ENCODE measurements around the gene SNRPA1. TPM values are rescaled to one million over a fixed set of nuclear protein-coding genes. Genes with fewer than 3 reads are reported as not detected.

The SNRPA1 gene
- total and polyA plus RNA-seq, 2 experiments from 2014 or later = 36.6 to 131 TPM

DNA sequence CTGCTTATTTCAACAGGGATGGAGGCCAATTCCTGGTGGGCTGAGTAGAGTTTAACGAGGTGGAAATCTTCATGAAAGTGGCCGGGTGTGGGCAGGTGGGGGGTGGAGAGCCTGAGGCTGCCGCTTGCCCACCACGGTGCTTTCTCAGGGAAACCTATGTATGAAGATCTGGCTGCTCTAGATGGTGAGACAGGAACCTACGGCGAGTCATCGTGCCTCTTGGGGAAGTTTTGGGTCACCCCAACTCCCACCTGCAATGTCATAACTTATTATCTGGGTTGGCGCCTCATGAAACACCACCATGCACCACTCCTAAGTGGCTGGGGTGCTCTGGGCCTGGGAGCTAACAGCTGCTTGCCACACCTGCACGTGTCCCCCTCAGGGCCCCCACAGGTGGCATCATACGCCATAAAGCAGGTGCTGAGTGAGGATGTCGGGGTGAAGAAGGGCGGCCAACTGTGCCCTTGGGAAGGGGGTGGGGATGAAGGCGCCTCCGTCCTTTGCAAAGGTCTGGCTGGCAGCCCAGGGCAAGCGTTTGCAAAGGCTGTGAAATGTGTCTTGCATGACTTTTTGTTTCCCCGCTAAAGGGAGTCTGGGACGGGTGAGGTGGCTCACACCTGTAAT is 27.9 kb upstream of the SNRPA1 start:
- Histone ChIP-seq H3K27me3 (peaks cover 6% of the 10 kb centered on the region), H3K4me3 (no peak overlapping the region), H3K36me3 (no peaks in the 10 kb centered on the region), H3K27ac (no peak overlapping the region), H3K4me1 (ENCODE audit: low read depth) (no peaks in the 10 kb centered on the region), H3K9me3 (ENCODE audit: low read depth) (no peaks in the 10 kb centered on the region)
- TF ChIP-seq, protein P1, sequence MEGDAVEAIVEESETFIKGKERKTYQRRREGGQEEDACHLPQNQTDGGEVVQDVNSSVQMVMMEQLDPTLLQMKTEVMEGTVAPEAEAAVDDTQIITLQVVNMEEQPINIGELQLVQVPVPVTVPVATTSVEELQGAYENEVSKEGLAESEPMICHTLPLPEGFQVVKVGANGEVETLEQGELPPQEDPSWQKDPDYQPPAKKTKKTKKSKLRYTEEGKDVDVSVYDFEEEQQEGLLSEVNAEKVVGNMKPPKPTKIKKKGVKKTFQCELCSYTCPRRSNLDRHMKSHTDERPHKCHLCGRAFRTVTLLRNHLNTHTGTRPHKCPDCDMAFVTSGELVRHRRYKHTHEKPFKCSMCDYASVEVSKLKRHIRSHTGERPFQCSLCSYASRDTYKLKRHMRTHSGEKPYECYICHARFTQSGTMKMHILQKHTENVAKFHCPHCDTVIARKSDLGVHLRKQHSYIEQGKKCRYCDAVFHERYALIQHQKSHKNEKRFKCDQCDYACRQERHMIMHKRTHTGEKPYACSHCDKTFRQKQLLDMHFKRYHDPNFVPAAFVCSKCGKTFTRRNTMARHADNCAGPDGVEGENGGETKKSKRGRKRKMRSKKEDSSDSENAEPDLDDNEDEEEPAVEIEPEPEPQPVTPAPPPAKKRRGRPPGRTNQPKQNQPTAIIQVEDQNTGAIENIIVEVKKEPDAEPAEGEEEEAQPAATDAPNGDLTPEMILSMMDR (IDR thresholded peaks at IDR 0.05; ENCODE audit: low read depth, low read length) = no peak
- no peak for DNase-seq (ENCODE audit: low read depth in 1 of 2, low spot score in 1 of 2)

- no peak overlapping the region for H3K4me3 ChIP-seq
- H3K4me1 ChIP-seq (ENCODE audit: low read depth) = no peaks in the 10 kb centered on the region
- DNase-seq (ENCODE audit: low read depth in 1 of 2, low spot score in 1 of 2) = no peak
- no peaks in the 10 kb centered on the region for H3K9me3 ChIP-seq (ENCODE audit: low read depth)
- TF ChIP-seq, protein P1 (IDR thresholded peaks at IDR 0.05; ENCODE audit: low read depth, low read length) = no peak
- H3K36me3 ChIP-seq = no peaks in the 10 kb centered on the region
- H3K27ac ChIP-seq = no peak overlapping the region
- peaks cover 5% of the 10 kb centered on the region for H3K27me3 ChIP-seq
These were observed 27.1 kb upstream of the SNRPA1 start for GRCh38 chr15:101322016-101322695.

DNA sequence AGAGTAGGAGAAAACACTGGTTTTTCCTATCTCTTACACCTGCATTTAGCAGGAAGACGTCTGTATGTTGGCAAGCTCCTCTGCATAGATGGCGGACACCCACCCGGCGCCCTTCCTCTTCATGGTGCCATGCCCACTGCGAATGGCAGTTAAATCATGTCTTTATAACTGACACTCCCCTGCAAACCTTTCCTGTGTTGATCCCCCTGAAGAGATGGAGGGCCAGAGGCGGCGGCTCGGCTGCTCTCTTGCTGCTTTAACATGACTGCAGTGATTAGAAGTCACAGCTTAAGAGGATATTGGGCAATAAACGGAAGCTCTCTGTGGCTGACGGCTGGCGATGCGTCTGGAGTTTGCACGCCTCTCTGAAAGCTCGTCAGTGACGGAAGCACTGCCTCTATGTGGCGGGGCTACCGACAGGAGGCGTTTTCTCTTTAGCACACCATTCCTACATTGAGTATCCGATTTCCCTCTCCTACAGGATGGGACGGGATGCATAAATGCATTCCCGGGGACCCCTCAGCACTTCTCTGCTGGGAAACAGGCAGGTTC is 25.5 kb upstream of the SNRPA1 start:
- Histone ChIP-seq H3K4me3 (no peak overlapping the region), H3K27me3 (peaks cover 5% of the 10 kb centered on the region), H3K27ac (no peak overlapping the region), H3K9me3 (ENCODE audit: low read depth) (no peaks in the 10 kb centered on the region), H3K36me3 (no peaks in the 10 kb centered on the region), H3K4me1 (ENCODE audit: low read depth) (no peaks in the 10 kb centered on the region)
- DNase-seq (ENCODE audit: low read depth in 1 of 2, low spot score in 1 of 2) = peak; percentile 30 to 81
- TF ChIP-seq, protein P1 (IDR thresholded peaks at IDR 0.05; ENCODE audit: low read depth, low read length) = peak; percentile 51

DNA sequence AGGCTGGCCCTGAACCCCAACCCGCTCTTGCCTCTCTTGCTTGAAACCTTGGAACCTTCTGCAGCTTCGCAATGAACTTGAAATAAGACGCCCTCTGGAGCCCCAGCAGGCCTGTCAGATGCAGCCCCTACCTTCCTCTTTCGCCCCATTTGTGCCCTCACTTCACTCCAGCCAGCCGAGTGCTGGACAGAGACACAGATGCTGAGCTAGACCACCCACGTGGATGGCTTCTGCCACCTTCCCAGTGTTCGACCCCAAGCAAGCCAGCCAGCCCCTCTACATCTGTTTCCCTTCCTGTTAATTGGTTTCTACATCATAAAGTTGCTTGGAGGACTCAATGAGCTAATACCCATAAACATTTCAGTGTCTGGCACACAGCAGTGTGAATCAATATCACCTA is 23.8 kb upstream of the SNRPA1 start:
- peaks cover 5% of the 10 kb centered on the region for H3K27me3 ChIP-seq
- no peaks in the 10 kb centered on the region for H3K9me3 ChIP-seq (ENCODE audit: low read depth)
- peak in 1 of 2 donors; percentile 51 for DNase-seq (ENCODE audit: low read depth in 1 of 2, low spot score in 1 of 2)
- TF ChIP-seq, protein P1 (IDR thresholded peaks at IDR 0.05; ENCODE audit: low read depth, low read length) = no peak
- H3K36me3 ChIP-seq = no peaks in the 10 kb centered on the region
- H3K27ac ChIP-seq = no peak overlapping the region
- no peaks in the 10 kb centered on the region for H3K4me1 ChIP-seq (ENCODE audit: low read depth)
- no peak overlapping the region for H3K4me3 ChIP-seq

GRCh38 chr15:101318147-101318819 is 23.2 kb upstream of the SNRPA1 start:
- peaks cover 5% of the 10 kb centered on the region for H3K27me3 ChIP-seq
- no peaks in the 10 kb centered on the region for H3K4me1 ChIP-seq (ENCODE audit: low read depth)
- TF ChIP-seq, protein P1 (IDR thresholded peaks at IDR 0.05; ENCODE audit: low read depth, low read length) = no peak
- H3K36me3 ChIP-seq = no peaks in the 10 kb centered on the region
- no peak overlapping the region for H3K27ac ChIP-seq
- no peak for DNase-seq (ENCODE audit: low read depth in 1 of 2, low spot score in 1 of 2)
- H3K9me3 ChIP-seq (ENCODE audit: low read depth) = no peaks in the 10 kb centered on the region
- no peak overlapping the region for H3K4me3 ChIP-seq
